GM12874 (cell line): ENCODE results near the gene HES5.

Source experiments
- TF ChIP-seq, protein P1 (sequence below): IDR thresholded peaks from 2 replicates; pipeline ENCODE4 v1.5.1; 2011; ENCODE audit warnings: low read depth, mild to moderate bottlenecking, control low read depth, low read length, moderate library complexity; ENCODE audit not compliant: insufficient read depth

Gene HES5

DNA sequence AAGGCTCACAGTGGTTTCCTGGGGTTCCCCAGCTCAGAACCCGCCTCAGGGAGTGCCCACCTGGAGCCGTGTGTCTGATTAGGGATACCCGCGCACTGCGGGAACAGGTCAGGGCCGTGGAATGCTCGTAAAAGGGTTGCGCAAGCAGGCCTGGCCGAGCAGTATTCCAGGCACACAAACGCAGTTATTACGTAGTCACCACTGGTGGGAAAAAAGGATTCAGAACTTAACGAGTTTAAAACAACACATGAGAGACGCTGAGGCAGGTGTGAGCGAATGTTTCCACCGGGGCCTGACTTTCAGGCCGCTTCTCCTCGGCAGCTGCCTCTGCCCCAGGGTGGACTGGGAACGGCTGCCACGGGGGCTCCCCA, 35.8 kb downstream of the HES5 start:
- TF ChIP-seq, protein P1, sequence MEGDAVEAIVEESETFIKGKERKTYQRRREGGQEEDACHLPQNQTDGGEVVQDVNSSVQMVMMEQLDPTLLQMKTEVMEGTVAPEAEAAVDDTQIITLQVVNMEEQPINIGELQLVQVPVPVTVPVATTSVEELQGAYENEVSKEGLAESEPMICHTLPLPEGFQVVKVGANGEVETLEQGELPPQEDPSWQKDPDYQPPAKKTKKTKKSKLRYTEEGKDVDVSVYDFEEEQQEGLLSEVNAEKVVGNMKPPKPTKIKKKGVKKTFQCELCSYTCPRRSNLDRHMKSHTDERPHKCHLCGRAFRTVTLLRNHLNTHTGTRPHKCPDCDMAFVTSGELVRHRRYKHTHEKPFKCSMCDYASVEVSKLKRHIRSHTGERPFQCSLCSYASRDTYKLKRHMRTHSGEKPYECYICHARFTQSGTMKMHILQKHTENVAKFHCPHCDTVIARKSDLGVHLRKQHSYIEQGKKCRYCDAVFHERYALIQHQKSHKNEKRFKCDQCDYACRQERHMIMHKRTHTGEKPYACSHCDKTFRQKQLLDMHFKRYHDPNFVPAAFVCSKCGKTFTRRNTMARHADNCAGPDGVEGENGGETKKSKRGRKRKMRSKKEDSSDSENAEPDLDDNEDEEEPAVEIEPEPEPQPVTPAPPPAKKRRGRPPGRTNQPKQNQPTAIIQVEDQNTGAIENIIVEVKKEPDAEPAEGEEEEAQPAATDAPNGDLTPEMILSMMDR = no peak

DNA sequence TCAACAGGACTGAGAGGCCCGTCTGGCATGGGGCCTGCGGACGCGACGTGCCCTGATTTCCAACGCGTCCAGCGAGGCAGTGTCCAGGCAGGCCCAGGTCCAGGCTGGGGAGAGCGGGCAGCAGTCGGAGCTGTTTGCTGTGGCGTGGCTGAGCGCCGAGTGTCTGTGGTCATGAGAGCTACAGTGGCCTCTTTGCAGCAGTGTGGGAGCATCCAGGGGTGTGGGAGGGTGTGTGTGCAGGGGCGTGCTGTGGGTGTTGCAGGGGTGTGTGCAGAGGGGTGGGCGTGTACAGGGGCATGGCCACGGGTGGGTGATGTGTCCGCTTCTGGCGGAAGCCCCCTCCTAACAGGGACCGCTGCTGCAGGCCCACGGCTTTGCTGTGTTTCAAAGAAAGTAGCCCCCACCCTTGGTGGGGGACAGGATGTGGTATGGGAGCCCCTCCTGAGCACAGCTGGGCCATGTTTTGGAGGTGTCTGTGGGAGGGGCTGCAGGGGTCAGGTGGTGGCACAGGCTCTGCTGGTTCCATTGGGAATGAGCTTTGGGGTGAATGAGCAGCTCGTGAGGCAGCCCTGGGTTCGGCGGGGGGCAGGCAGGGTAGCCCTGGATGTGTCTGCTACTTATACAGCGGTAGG, 36.3 kb downstream of the HES5 start:
- TF ChIP-seq, protein P1 = no peak

DNA sequence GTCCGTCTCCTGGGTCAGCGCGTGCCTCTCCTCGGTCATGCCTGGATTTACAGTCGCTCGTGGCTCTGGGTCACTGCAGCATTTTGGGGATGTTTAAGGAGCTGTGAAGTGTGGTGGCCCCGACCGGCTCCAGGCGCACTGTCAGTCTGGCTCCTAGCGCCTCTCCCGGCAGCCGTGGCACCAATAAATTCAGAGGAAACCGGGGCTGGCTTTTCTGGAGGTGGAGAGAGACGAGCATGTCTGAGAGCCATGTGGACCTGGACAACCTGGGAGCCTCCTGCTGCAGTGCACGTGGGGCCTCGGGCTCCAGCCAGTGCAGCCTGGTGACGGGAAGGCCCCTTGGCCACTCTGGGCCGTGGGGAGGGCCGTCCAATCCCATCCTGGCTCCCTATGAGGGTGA, 36.8 kb downstream of the HES5 start:
- TF ChIP-seq, protein P1 = no peak

DNA sequence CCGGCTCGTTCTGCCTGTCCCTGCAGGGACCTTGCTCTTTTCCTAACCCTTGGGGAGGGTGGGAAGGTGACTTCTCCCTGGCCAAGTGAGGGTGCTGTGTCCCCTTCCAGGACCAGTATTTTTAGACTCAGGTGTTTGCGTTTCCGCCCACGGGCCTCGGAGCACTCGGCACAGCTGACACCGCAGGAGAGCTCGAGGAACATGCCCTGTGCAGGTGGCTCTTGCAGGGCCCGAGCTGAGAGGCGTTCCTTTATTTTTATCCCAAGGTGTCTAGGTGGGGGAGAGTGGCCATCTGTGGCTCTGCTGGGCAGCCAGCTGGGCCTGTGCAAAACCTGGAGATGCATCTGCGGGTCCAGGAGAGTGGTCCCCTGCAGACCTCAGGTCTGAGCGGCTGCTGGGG, 38.0 kb downstream of the HES5 start:
- TF ChIP-seq, protein P1 = no peak

DNA sequence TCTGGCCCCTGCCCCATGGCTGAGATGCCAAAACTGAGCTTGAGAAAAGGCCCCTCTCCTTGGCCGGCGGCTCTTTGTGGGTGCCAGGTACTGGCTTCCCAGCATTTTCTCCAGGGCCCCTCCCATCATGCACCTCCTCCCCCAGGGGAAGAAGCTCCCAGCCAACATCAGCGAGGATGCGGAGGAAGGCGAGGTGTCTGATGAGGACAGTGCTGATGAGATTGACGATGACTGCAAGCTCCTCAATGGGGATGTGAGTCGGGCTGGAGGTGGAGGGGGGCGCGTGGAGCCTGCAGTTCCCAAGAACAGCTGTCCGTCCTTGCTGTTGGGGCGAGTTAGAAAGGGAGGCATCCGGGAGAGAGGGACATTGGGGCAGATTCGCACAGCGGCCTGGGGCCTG, 40.4 kb downstream of the HES5 start:
- TF ChIP-seq, protein P1 = no peak

DNA sequence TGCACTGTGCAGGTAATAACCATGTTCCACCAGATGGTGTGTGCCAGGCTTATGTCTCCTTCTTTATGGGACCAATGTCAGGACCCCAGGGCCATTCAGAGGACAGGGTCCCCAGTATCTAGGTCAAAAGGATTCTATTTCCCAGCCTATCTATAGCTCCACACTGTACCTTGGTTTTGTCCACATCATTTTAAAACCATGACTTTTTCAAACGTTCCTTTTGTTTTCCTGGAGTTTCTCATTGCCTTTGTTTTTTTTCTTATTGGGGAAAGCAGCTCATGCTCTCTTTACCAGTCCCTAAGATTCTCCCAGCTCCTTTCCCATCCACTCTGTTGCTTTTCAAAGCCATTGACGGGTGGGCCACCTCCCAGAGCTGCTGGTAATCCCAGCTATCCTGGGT, 41.4 kb downstream of the HES5 start:
- TF ChIP-seq, protein P1 = no peak

DNA sequence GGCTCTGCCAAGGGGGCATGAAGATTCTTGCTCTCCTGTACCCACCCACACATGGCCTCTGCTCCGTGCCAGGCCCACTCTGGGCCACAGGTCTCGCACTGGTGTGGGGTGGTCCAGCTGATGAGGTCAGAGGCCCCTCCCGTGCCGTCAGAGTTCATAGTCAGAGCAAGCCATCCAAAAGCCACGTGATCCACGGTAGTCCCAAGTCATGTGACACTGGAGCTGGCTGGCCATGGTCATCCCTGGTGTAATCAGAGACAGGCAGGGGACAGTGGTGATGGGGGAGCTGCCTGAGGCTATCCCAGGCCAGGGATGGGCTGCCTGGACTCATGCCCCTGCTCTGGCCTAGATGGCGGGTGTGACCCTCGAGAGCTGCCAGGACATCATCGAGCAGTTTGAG, 43.5 kb downstream of the HES5 start:
- TF ChIP-seq, protein P1 = no peak
